ENCODE data around the gene ASMT.
"Not testable (repeated sequence)": the region's sequence is repeated elsewhere in the genome, so short reads cannot be mapped to it uniquely, and the experiment has no call there.

ASMT gene

GRCh38 chrX:1652011-1652811 lies 37.4 kb downstream of the ASMT start:
- DNase-seq (ENCODE audit: low read depth in 2 of 2) = not testable (repeated sequence)

GRCh38 chrX:1656379-1656778 lies 41.5 kb downstream of the ASMT start:
- DNase-seq (ENCODE audit: low read depth in 2 of 2) = no peak

- DNase-seq (ENCODE audit: low read depth in 2 of 2) = peak; percentile 36 to 50
Measured at GRCh38 chrX:1657367-1658070, 42.7 kb downstream of the ASMT start.

GRCh38 chrX:1658071-1658491 lies 43.2 kb downstream of the ASMT start:
- DNase-seq (ENCODE audit: low read depth in 2 of 2) = no peak

GRCh38 chrX:1659664-1660461 lies 45.0 kb downstream of the ASMT start:
- DNase-seq (ENCODE audit: low read depth in 2 of 2) = no peak

- DNase-seq (ENCODE audit: low read depth in 2 of 2) = peak; percentile 50 to 95
Measured at GRCh38 chrX:1661048-1661921, 46.4 kb downstream of the ASMT start.

- no peak for DNase-seq (ENCODE audit: low read depth in 2 of 2)
Measured at GRCh38 chrX:1661922-1662221, 47.0 kb downstream of the ASMT start.

GRCh38 chrX:1667566-1667965 lies 52.7 kb downstream of the ASMT start:
- no peak for DNase-seq (ENCODE audit: low read depth in 2 of 2)

GRCh38 chrX:1673337-1673736 lies 58.5 kb downstream of the ASMT start:
- no peak for DNase-seq (ENCODE audit: low read depth in 2 of 2)

- DNase-seq (ENCODE audit: low read depth in 2 of 2) = no peak
Measured at GRCh38 chrX:1676866-1677265, 62.0 kb downstream of the ASMT start.

- DNase-seq (ENCODE audit: low read depth in 2 of 2) = no peak
Measured at GRCh38 chrX:1679238-1679637, 64.4 kb downstream of the ASMT start.

- no peak for DNase-seq (ENCODE audit: low read depth in 2 of 2)
Measured at GRCh38 chrX:1681439-1681838, 66.6 kb downstream of the ASMT start.

GRCh38 chrX:1681856-1682255 lies 67.0 kb downstream of the ASMT start:
- DNase-seq (ENCODE audit: low read depth in 2 of 2) = not testable (repeated sequence)

GRCh38 chrX:1682501-1682900 lies 67.6 kb downstream of the ASMT start:
- DNase-seq (ENCODE audit: low read depth in 2 of 2) = not testable (repeated sequence)

- not testable (repeated sequence) for DNase-seq (ENCODE audit: low read depth in 2 of 2)
Measured at GRCh38 chrX:1684883-1685282, 70.0 kb downstream of the ASMT start.

GRCh38 chrX:1685444-1685880 lies 70.6 kb downstream of the ASMT start:
- DNase-seq (ENCODE audit: low read depth in 2 of 2) = not testable (repeated sequence)

- DNase-seq (ENCODE audit: low read depth in 2 of 2) = no peak
Measured at GRCh38 chrX:1686642-1687041, 71.8 kb downstream of the ASMT start.

Measured in stimulated activated CD8-positive, alpha-beta memory T cell treated with anti-CD3 and anti-CD28 coated beads, Interleukin-7, amount 100 ng/mL, for 4 hours (primary cell).